CD8-positive, alpha-beta memory T cell (primary cell): Measurements from ENCODE around the gene RPEL1. TPM values are rescaled to one million over a fixed set of nuclear protein-coding genes. Genes with fewer than 3 reads are reported as not detected.
"Not testable (repeated sequence)": the region's sequence is repeated elsewhere in the genome, so short reads cannot be mapped to it uniquely, and the experiment has no call there.

Experiments
- CTCF ChIA-PET: fragments of 350-600 bp; sonication (Branson Sonifier 250); formaldehyde crosslinking; loops from one replicate; lab custom pipeline; 2021; ENCODE audit warnings: antibody characterized with exemption; lab: Charles Lee
- POLR2A ChIA-PET: fragments of 350-600 bp; sonication (Branson Sonifier 250); formaldehyde crosslinking; loops from one replicate; lab custom pipeline; 2021; ENCODE audit warnings: antibody characterized with exemption; lab: Charles Lee
- DNase-seq, 5 donors: peaks; one replicate each; pipeline versions ENCODE4 v3.0.0 to v3.0.0-alpha.2; 2020 to 2022; ENCODE audit warnings: mixed read lengths in 1 of 5
- H3K27ac ChIP-seq: one replicate; pipeline ENCODE4 v1.7.0; 2013; ENCODE audit warnings: low read depth, mild to moderate bottlenecking, low read length, moderate library complexity
- H3K27me3 ChIP-seq: 2 replicates; pipeline ENCODE4 v1.7.0; 2013; ENCODE audit warnings: low read length, mild to moderate bottlenecking; ENCODE audit not compliant: insufficient read depth, poor library complexity, severe bottlenecking
- H3K36me3 ChIP-seq: 2 replicates; pipeline ENCODE4 v1.7.0; 2013; ENCODE audit warnings: mild to moderate bottlenecking, low read length, moderate library complexity; ENCODE audit not compliant: insufficient read depth
- H3K4me1 ChIP-seq: 2 replicates; pipeline ENCODE4 v1.7.0; 2013; ENCODE audit warnings: mild to moderate bottlenecking, low read length, moderate library complexity; ENCODE audit not compliant: insufficient read depth
- H3K4me3 ChIP-seq: 2 replicates; pipeline ENCODE4 v1.7.0; 2013; ENCODE audit warnings: mild to moderate bottlenecking, low read length
- H3K9me3 ChIP-seq: 2 replicates; pipeline ENCODE4 v1.7.0; 2013; ENCODE audit warnings: mild to moderate bottlenecking, low read length
- H3K27ac Mint-ChIP-seq, 8 donors: one replicate each; pipeline ENCODE4 v1.8.0; 2020 to 2021; ENCODE audit warnings: mixed read lengths in 8 of 8, mild to moderate bottlenecking in 6 of 8, inconsistent platforms in 3 of 8, moderate library complexity in 3 of 8
- H3K27me3 Mint-ChIP-seq, 2 donors: one replicate each; pipeline ENCODE4 v1.8.0; 2020 to 2021; ENCODE audit warnings: mixed read lengths in 2 of 2, mild to moderate bottlenecking in 1 of 2, moderate library complexity in 1 of 2
- H3K36me3 Mint-ChIP-seq, 3 donors: one replicate each; pipeline ENCODE4 v1.8.0; 2020 to 2021; ENCODE audit warnings: mixed read lengths in 3 of 3, inconsistent platforms in 1 of 3, mild to moderate bottlenecking in 1 of 3
- H3K4me1 Mint-ChIP-seq, 3 donors: one replicate each; pipeline ENCODE4 v1.8.0; 2020 to 2021; ENCODE audit warnings: mixed read lengths in 3 of 3, inconsistent platforms in 1 of 3, mild to moderate bottlenecking in 1 of 3
- H3K4me3 Mint-ChIP-seq, 7 donors: one replicate each; pipeline ENCODE4 v1.8.0; 2020 to 2021; ENCODE audit warnings: mixed read lengths in 7 of 7, mild to moderate bottlenecking in 6 of 7, moderate library complexity in 4 of 7, inconsistent platforms in 2 of 7
- H3K9me3 Mint-ChIP-seq, 5 donors: one replicate each; pipeline ENCODE4 v1.8.0; 2020 to 2022; ENCODE audit warnings: mixed read lengths in 5 of 5, mild to moderate bottlenecking in 3 of 5, moderate library complexity in 2 of 5, inconsistent platforms in 1 of 5
- polyA plus RNA-seq: library from polyadenylated mRNA; unstranded; fragments of 300-500 nt; fragmentation: Illumina TruSeq; gene quantifications from one replicate; pipeline ENCODE4 v1.2.3, GENCODE V29; 2021
- total RNA-seq, 2 experiments: library from RNA; stranded (reverse); gene quantifications; one replicate each; pipeline ENCODE4 v1.2.3, GENCODE V29; 2021

Gene RPEL1
- total and polyA plus RNA-seq, 3 experiments from 2014 or later = not detected

GRCh38 chr10:103204353-103205255, 41.1 kb upstream of the RPEL1 start:
- Histone ChIP-seq H3K27ac (no peak overlapping the region), H3K36me3 (no peaks in the 10 kb centered on the region), H3K4me1 (no peaks in the 10 kb centered on the region), H3K4me3 (no peak overlapping the region), H3K9me3 (no peaks in the 10 kb centered on the region), H3K27me3 (no peaks in the 10 kb centered on the region)
- CTCF ChIA-PET = no interaction called here
- Mint-ChIP-seq H3K4me3 (no peak overlapping the region), H3K27me3 (peaks cover 0 to 4% of the 10 kb centered on the region in 2 donors), H3K4me1 (no peaks in the 10 kb centered on the region), H3K36me3 (no peaks in the 10 kb centered on the region), H3K9me3 (peaks cover 0 to 4% (median 0%) of the 10 kb centered on the region in 5 donors), H3K27ac (no peak overlapping the region)
- POLR2A ChIA-PET = no interaction called here
- DNase-seq = no peak

- H3K36me3 ChIP-seq, H3K27me3 ChIP-seq, POLR2A ChIA-PET, H3K9me3 Mint-ChIP-seq, H3K27me3 Mint-ChIP-seq, H3K27ac Mint-ChIP-seq, H3K9me3 ChIP-seq, H3K27ac ChIP-seq, H3K36me3 Mint-ChIP-seq, H3K4me3 ChIP-seq, CTCF ChIA-PET, H3K4me3 Mint-ChIP-seq, DNase-seq, H3K4me1 ChIP-seq, H3K4me1 Mint-ChIP-seq: not testable (repeated sequence)
Measured at GRCh38 chr10:103205401-103205800, 40.3 kb upstream of the RPEL1 start.

- H3K4me3 ChIP-seq, H3K36me3 ChIP-seq, H3K4me1 ChIP-seq, H3K4me3 Mint-ChIP-seq, H3K27me3 Mint-ChIP-seq, DNase-seq, H3K27ac Mint-ChIP-seq, H3K9me3 Mint-ChIP-seq, CTCF ChIA-PET, H3K9me3 ChIP-seq, H3K27me3 ChIP-seq, H3K27ac ChIP-seq, H3K36me3 Mint-ChIP-seq, POLR2A ChIA-PET, H3K4me1 Mint-ChIP-seq: not testable (repeated sequence)
Measured at GRCh38 chr10:103206715-103207114, 39.0 kb upstream of the RPEL1 start.

GRCh38 chr10:103207141-103207540, 38.5 kb upstream of the RPEL1 start:
- Mint-ChIP-seq H3K27ac (no peak overlapping the region), H3K36me3 (peaks cover 0 to 6% (median 2%) of the 10 kb centered on the region in 3 donors), H3K4me3 (no peak overlapping the region), H3K4me1 (no peaks in the 10 kb centered on the region), H3K27me3 (peaks cover 0 to 7% of the 10 kb centered on the region in 2 donors), H3K9me3 (peaks cover 0 to 10% (median 6%) of the 10 kb centered on the region in 5 donors)
- Histone ChIP-seq H3K27me3 (no peaks in the 10 kb centered on the region), H3K27ac (no peak overlapping the region), H3K4me3 (no peak overlapping the region), H3K4me1 (no peaks in the 10 kb centered on the region), H3K9me3 (no peaks in the 10 kb centered on the region), H3K36me3 (no peaks in the 10 kb centered on the region)
- no peak for DNase-seq
- ChIA-PET CTCF (no interaction called here), POLR2A (no interaction called here)

- Mint-ChIP-seq H3K36me3 (peaks cover 0 to 11% (median 4%) of the 10 kb centered on the region in 3 donors), H3K27me3 (peaks cover 0 to 11% of the 10 kb centered on the region in 2 donors)
- CTCF ChIA-PET = not testable (repeated sequence)
Measured at GRCh38 chr10:103207643-103208042, 38.0 kb upstream of the RPEL1 start.

DNA sequence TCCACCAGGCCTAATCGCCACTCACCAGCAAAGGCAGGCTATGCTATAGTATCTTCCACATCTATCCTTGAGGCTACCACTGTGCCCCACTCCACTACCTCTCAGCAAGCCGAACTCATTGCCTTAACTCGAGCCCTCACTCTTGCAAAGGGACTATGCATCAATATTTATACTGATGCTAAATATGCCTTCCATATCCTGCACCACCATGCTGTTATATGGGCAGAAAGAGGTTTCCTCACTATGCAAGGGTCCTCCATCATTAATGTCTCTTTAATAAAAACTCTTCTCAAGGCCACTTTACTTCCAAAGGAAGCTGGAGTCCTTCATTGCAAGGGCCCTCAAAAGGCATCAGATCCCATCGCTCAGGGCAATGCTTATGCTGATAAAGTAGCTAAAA, 35.4 kb upstream of the RPEL1 start:
- H3K27ac Mint-ChIP-seq, H3K9me3 ChIP-seq, H3K4me3 Mint-ChIP-seq, H3K27ac ChIP-seq, H3K27me3 ChIP-seq, DNase-seq, H3K4me1 ChIP-seq, POLR2A ChIA-PET, CTCF ChIA-PET, H3K4me3 ChIP-seq, H3K4me1 Mint-ChIP-seq, H3K36me3 ChIP-seq: not testable (repeated sequence)
- Mint-ChIP-seq H3K27me3 (peaks cover 0 to 16% of the 10 kb centered on the region in 2 donors), H3K36me3 (peaks cover 0 to 27% (median 4%) of the 10 kb centered on the region in 3 donors), H3K9me3 (peaks cover 0 to 17% (median 14%) of the 10 kb centered on the region in 5 donors)

More at GRCh38 chr10:103207643-103208042, 38.0 kb upstream of the RPEL1 start:
- H3K4me3 Mint-ChIP-seq, H3K27me3 ChIP-seq, H3K27ac Mint-ChIP-seq, H3K4me1 ChIP-seq, H3K4me1 Mint-ChIP-seq, H3K4me3 ChIP-seq, DNase-seq, POLR2A ChIA-PET, H3K36me3 ChIP-seq, H3K9me3 ChIP-seq, H3K27ac ChIP-seq: not testable (repeated sequence)
- H3K9me3 Mint-ChIP-seq = peaks cover 0 to 14% (median 11%) of the 10 kb centered on the region in 5 donors

- H3K36me3 ChIP-seq = no peaks in the 10 kb centered on the region
- Mint-ChIP-seq H3K9me3 (peaks cover 0 to 17% (median 12%) of the 10 kb centered on the region in 5 donors), H3K36me3 (peaks cover 0 to 27% (median 4%) of the 10 kb centered on the region in 3 donors), H3K4me3 (no peak overlapping the region), H3K27me3 (peaks cover 2 to 12% of the 10 kb centered on the region in 2 donors), H3K4me1 (no peaks in the 10 kb centered on the region), H3K27ac (no peak overlapping the region)
- DNase-seq = no peak
- H3K27ac ChIP-seq = no peak overlapping the region
- CTCF ChIA-PET = no interaction called here
- POLR2A ChIA-PET = no interaction called here
- H3K27me3 ChIP-seq = no peaks in the 10 kb centered on the region
- no peak overlapping the region for H3K4me3 ChIP-seq
- no peaks in the 10 kb centered on the region for H3K9me3 ChIP-seq
- no peaks in the 10 kb centered on the region for H3K4me1 ChIP-seq
Measured at GRCh38 chr10:103215601-103216000, 30.1 kb upstream of the RPEL1 start.

DNA sequence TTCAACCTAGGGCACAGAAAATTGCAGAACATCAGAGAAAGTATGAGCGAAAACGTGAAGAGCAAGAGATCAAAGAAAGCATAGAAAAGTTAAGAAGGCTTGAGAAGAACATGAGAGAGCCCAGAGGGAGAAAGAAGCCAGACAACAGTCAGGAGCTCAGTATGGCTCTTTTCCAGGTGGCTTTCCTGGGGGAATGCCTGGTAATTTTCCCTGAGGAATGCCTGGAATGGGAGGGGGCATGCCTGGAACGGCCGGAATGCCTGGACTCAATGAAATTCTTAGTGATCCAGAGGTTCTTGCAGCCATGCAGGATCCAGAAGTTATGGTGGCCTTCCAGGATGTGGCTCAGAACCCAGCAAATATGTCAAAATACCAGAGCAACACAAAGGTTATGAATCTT, 29.3 kb upstream of the RPEL1 start:
- Mint-ChIP-seq H3K9me3 (peaks cover 0 to 17% (median 12%) of the 10 kb centered on the region in 5 donors), H3K27me3 (peaks cover 2 to 12% of the 10 kb centered on the region in 2 donors), H3K36me3 (peaks cover 0 to 27% (median 4%) of the 10 kb centered on the region in 3 donors)
- H3K27me3 ChIP-seq, H3K9me3 ChIP-seq, H3K4me3 ChIP-seq, H3K36me3 ChIP-seq, H3K4me1 ChIP-seq, H3K4me3 Mint-ChIP-seq, H3K4me1 Mint-ChIP-seq, H3K27ac ChIP-seq, DNase-seq, CTCF ChIA-PET, H3K27ac Mint-ChIP-seq, POLR2A ChIA-PET: not testable (repeated sequence)
